Omental fat pad (tissue), 4 donors: Measurements from ENCODE around the gene CERK. TPM values are rescaled to one million over a fixed set of nuclear protein-coding genes. Genes with fewer than 3 reads are reported as not detected.
"Not testable (repeated sequence)": the region's sequence is repeated elsewhere in the genome, so short reads cannot be mapped to it uniquely, and the experiment has no call there.

ENCODE experiments used
- ATAC-seq: fragments of 150-250 bp; one replicate; pipeline ENCODE4 v1.9.1; 2016; ENCODE audit warnings: mild to moderate bottlenecking, moderate library complexity; ENCODE audit not compliant: low FRiP score
- DNase-seq: peaks from one replicate; pipeline ENCODE4 v3.0.0-alpha.2; 2019; ENCODE audit warnings: low spot score
- total RNA-seq, 4 donors: library from RNA; depleted of rRNA; stranded (reverse); fragments of >200 nt; gene quantifications; one replicate each; pipeline ENCODE4 v1.1.0, GENCODE V29; 2016
- TF ChIP-seq, protein P1 (sequence below), 3 donors: fragments of 450-650 bp; IDR thresholded peaks; one replicate each; pipeline ENCODE4 v1.5.1; 2016 to 2017; ENCODE audit warnings: antibody characterized with exemption in 3 of 3, mild to moderate bottlenecking in 3 of 3, moderate library complexity in 2 of 3

Gene CERK
- total RNA-seq, 4 donors from 2014 or later: 32.7 to 47.8 (median 39.7) TPM

DNA sequence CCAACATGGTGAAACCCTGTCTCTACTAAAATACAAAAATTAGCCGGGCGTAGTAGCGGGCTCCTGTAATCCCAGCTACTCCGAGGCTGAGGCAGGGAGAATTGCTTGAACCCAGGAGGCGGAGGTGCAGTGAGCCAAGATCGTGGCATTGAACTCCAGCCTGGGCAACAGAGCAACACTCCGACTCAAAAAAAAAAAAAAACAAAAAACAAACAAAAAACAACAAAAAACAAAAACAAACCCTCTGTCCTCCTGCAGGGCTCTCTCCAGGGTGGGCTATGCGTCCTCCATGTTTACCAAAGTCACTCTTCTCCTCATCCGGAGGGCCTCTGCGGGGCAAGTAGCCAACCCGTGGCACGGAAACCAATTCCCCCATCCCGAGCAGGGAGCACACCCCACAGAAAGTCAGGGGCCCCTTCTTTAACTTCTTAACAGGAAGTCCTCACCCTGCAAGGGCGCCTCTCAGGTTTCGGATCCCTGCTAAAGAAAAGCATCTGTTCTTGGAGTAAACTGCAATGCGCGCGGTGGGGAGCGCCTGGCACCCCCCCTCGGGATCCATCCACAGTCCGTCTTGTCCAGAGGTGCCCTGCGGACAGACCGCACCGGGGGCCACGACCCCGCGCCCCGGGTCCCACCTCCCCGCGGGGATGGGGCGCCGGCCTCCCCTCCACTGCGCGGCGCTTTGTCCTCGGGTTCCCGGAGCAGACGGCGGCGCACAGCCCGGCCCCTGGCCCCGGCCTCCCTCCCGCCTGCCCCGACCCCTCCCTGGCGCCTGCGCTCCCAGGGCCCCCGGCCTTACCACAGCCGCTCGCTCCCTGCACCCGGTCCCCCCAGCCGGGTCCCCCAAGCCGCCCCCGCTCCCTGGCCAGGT lies 712 bp downstream of the CERK start:
- no peak for DNase-seq
- TF ChIP-seq, protein P1, sequence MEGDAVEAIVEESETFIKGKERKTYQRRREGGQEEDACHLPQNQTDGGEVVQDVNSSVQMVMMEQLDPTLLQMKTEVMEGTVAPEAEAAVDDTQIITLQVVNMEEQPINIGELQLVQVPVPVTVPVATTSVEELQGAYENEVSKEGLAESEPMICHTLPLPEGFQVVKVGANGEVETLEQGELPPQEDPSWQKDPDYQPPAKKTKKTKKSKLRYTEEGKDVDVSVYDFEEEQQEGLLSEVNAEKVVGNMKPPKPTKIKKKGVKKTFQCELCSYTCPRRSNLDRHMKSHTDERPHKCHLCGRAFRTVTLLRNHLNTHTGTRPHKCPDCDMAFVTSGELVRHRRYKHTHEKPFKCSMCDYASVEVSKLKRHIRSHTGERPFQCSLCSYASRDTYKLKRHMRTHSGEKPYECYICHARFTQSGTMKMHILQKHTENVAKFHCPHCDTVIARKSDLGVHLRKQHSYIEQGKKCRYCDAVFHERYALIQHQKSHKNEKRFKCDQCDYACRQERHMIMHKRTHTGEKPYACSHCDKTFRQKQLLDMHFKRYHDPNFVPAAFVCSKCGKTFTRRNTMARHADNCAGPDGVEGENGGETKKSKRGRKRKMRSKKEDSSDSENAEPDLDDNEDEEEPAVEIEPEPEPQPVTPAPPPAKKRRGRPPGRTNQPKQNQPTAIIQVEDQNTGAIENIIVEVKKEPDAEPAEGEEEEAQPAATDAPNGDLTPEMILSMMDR (IDR thresholded peaks at IDR 0.05): no peak
- peak; percentile 14 for ATAC-seq

GRCh38 chr22:46736705-46737104 lies 1.3 kb downstream of the CERK start:
- DNase-seq (no peak), ATAC-seq (no peak)
- TF ChIP-seq, protein P1 (IDR thresholded peaks at IDR 0.05): no peak

- TF ChIP-seq, protein P1 (IDR thresholded peaks at IDR 0.05): no peak
- ATAC-seq: no peak
- DNase-seq: no peak
These were observed 2.1 kb downstream of the CERK start for GRCh38 chr22:46735747-46736608.

DNA sequence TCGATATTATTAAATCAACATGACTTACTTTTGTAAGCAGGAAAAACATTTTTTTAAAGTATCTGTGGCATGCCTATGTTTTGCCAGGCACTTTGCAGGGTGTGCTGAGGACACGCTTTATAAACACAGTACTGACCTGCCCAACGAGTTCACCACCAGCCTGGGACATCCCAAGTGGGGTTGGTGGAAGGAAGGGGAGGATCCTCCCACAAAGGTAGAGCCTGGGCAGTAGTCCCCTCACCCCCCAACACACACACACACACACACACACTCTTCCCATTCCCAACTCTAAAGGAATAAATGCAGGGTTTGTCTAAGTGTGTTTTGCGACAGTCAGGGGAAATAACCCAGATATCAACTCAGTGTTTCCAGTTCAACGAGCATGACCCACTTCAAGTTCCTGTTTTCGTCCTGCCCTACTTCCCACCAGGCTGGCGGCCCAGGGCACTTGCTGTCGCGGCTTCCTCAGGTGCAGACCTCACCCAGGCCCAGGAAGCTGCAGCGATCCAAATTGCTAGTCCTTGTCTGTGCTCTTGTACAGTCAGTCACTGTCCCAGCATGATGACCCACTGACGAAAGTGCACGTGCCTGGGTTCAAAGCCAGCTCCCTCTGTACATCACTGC lies 3.1 kb downstream of the CERK start:
- TF ChIP-seq, protein P1 (IDR thresholded peaks at IDR 0.05): no peak
- ATAC-seq: no peak
- DNase-seq: no peak

- DNase-seq, ATAC-seq: not testable (repeated sequence)
These were observed 3.8 kb downstream of the CERK start for GRCh38 chr22:46734213-46734722.

- DNase-seq (no peak), ATAC-seq (no peak)
- TF ChIP-seq, protein P1 (IDR thresholded peaks at IDR 0.05): no peak
These were observed 5.5 kb downstream of the CERK start for GRCh38 chr22:46732513-46732912.

DNA sequence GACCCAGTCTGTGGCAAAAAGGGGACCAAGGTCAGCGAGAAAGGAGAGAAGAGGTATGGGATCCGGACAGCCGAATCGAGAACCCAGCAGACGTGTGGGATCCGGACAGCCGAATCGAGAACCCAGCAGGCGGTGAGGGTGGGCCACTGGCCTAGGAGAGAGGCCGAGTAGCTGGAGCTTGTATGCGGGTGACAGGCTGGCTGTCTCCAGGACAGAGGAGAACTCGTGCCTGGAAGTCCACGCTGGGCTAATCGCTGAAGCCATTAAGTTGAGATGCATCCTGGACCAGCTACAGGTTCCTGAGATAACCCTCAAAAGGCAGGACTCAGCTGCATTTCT lies 6.0 kb downstream of the CERK start:
- TF ChIP-seq, protein P1 (IDR thresholded peaks at IDR 0.05): no peak
- no peak for DNase-seq
- no peak for ATAC-seq
